Testis (tissue), 3 donors: Measurements from ENCODE around the gene CHST9. TPM values are rescaled to one million over a fixed set of nuclear protein-coding genes. Genes with fewer than 3 reads are reported as not detected.
"Not testable (repeated sequence)": the region's sequence is repeated elsewhere in the genome, so short reads cannot be mapped to it uniquely, and the experiment has no call there.

ENCODE experiments used
- DNase-seq: peaks from one replicate; pipeline ENCODE4 v3.0.0-alpha.2; 2019
- H3K27ac ChIP-seq, 2 donors: fragments of 200-600 bp; sonication (generic); one replicate each; pipeline ENCODE4 v1.5.1; 2019
- H3K27me3 ChIP-seq: fragments of 200-600 bp; sonication (generic); one replicate; pipeline ENCODE4 v1.5.1; 2019
- H3K36me3 ChIP-seq: fragments of 200-600 bp; sonication (generic); one replicate; pipeline ENCODE4 v1.5.1; 2017; ENCODE audit warnings: low read depth; ENCODE audit errors: missing control alignments
- H3K4me1 ChIP-seq: fragments of 200-600 bp; sonication (generic); one replicate; pipeline ENCODE4 v1.5.1; 2019
- H3K4me3 ChIP-seq, 2 donors: fragments of 200-600 bp; sonication (generic); one replicate each; pipeline ENCODE4 v1.5.1; 2017 to 2019
- H3K9me3 ChIP-seq: fragments of 200-600 bp; sonication (generic); one replicate; pipeline ENCODE4 v1.5.1; 2017
- POLR2A ChIP-seq: fragments of 450-650 bp; IDR thresholded peaks from one replicate; pipeline ENCODE4 v1.6.1; 2017; ENCODE audit warnings: antibody characterized with exemption, mild to moderate bottlenecking, moderate library complexity
- WGBS, 2 donors: methylation state at CpG; one replicate each; pipeline ENCODE4 v1.1.5; 2018; 5-methylcytosine and 5-hydroxymethylcytosine counted together
- intact Hi-C: fragments of 100-400 bp; cut with DNase I; formaldehyde crosslinking; loops from one replicate; pipeline ENCODE4 v1.15.1; 2023; ENCODE audit warnings: low total_unique reads
- polyA plus RNA-seq: library from polyadenylated mRNA; stranded (reverse); fragments of 350-450 nt; fragmentation: Illumina TruSeq; extraction: RNeasy Lipid Tissue Mini Kit (QIAGEN cat#74804); gene quantifications from one replicate; pipeline ENCODE4 v1.2.3, GENCODE V29; 2014; ENCODE audit warnings: low read depth, low replicate concordance; ENCODE audit not compliant: insufficient read depth
- total RNA-seq, 2 donors: library from RNA; depleted of rRNA; stranded (reverse); fragments of >200 nt; gene quantifications; one replicate each; pipeline ENCODE4 v1.2.3, GENCODE V29; 2016
- TF ChIP-seq, protein P1 (sequence below), 3 experiments: fragments of 450-650 bp in 2 of 3; fragments of 200-600 bp in 1 of 3; sonication (generic) in 1 of 3; IDR thresholded peaks; one replicate each; pipeline ENCODE4 v1.5.1; 2016 to 2019; ENCODE audit warnings: antibody characterized with exemption in 3 of 3, mild to moderate bottlenecking in 2 of 3, moderate library complexity in 1 of 3

CHST9 gene
- total and polyA plus RNA-seq, 3 donors from 2014 or later = 9.6 to 25.5 (median 20.9) TPM

GRCh38 chr18:27175245-27175644 is 9.9 kb downstream of the CHST9 start:
- Histone ChIP-seq H3K27ac (no peak overlapping the region), H3K9me3 (no peaks in the 10 kb centered on the region), H3K4me1 (no peaks in the 10 kb centered on the region), H3K4me3 (no peak overlapping the region), H3K27me3 (no peaks in the 10 kb centered on the region), H3K36me3 (no peaks in the 10 kb centered on the region)
- 53 to 69% methylated on average over 2 of the region's 2 CpGs for WGBS, 2 donors
- no peak for DNase-seq
- intact Hi-C loops = no loop called here
- TF ChIP-seq POLR2A = no peak
- TF ChIP-seq, protein P1, sequence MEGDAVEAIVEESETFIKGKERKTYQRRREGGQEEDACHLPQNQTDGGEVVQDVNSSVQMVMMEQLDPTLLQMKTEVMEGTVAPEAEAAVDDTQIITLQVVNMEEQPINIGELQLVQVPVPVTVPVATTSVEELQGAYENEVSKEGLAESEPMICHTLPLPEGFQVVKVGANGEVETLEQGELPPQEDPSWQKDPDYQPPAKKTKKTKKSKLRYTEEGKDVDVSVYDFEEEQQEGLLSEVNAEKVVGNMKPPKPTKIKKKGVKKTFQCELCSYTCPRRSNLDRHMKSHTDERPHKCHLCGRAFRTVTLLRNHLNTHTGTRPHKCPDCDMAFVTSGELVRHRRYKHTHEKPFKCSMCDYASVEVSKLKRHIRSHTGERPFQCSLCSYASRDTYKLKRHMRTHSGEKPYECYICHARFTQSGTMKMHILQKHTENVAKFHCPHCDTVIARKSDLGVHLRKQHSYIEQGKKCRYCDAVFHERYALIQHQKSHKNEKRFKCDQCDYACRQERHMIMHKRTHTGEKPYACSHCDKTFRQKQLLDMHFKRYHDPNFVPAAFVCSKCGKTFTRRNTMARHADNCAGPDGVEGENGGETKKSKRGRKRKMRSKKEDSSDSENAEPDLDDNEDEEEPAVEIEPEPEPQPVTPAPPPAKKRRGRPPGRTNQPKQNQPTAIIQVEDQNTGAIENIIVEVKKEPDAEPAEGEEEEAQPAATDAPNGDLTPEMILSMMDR (IDR thresholded peaks at IDR 0.05) = no peak

DNA sequence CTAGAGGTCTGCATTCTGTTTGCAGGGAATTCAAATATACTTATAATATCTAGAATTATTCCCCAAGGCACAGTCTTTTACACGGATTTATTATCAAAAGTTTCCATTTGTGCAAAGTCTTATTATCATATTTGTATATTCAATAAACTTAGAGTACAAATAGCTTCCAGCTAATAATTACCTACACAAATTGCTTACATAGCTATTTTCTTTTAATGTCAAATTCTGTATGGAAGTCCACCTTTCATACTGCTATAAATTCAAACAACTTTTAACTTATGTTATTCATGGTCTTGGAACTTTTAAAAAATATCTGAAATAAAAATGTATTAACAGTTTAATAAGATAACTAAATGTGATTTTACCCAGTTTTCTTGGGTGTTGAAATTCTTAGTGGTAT is 13.1 kb downstream of the CHST9 start:
- H3K4me1 ChIP-seq = no peaks in the 10 kb centered on the region
- intact Hi-C loops = no loop called here
- no peak overlapping the region for H3K4me3 ChIP-seq
- 34 to 38% methylated on average over 1 of the region's 1 CpG for WGBS, 2 donors
- no peaks in the 10 kb centered on the region for H3K27me3 ChIP-seq
- H3K27ac ChIP-seq = no peak overlapping the region
- no peak for DNase-seq
- H3K9me3 ChIP-seq = no peaks in the 10 kb centered on the region
- TF ChIP-seq, protein P1 (IDR thresholded peaks at IDR 0.05) = no peak
- TF ChIP-seq POLR2A = no peak
- H3K36me3 ChIP-seq = no peaks in the 10 kb centered on the region

DNA sequence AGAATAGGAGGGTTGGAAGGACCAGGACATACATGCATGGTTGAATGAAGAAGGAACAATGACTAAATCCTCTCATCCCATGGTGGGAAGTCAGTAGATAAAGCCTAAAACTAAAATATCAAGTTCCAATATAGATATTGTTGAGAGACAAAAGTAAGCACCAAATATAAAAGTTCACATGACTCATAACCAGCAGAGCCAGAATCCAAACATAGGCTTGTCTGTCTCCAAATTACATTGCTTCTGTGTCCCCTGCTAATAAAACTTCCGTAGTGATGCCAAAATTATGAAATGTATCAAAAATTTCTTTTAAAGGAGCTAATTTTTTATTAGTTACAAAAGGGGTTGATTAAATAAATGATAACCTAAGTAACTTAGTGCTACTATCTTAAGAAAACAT is 19.7 kb downstream of the CHST9 start:
- Histone ChIP-seq H3K27ac (no peak overlapping the region), H3K9me3 (no peaks in the 10 kb centered on the region), H3K27me3 (no peaks in the 10 kb centered on the region), H3K4me3 (no peak overlapping the region), H3K36me3 (no peaks in the 10 kb centered on the region), H3K4me1 (no peaks in the 10 kb centered on the region)
- no peak for DNase-seq
- WGBS, 2 donors = 66 to 73% methylated on average over 1 of the region's 1 CpG
- no peak for TF ChIP-seq POLR2A
- TF ChIP-seq, protein P1 (IDR thresholded peaks at IDR 0.05) = no peak
- intact Hi-C loops = no loop called here

DNA sequence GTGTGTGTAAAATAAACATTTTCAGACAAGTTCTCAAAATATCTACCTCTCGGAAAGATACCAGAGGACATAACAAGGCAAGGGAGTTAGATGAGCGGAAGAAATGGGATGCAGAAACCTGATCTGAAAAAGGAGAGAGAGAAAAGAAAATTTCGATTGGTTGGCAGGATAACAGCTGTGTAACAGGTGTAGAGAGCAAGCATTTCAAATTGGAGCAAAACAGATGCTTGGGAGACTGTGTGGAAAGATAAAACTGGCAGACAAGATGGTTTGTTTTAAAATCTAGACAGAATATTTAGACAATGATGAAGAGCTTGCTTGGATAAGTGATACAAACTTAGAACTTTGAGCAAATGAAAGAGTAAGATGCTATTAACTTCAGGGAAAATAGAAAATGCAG is 20.2 kb downstream of the CHST9 start:
- TF ChIP-seq, protein P1 (IDR thresholded peaks at IDR 0.05) = no peak
- TF ChIP-seq POLR2A = no peak
- H3K9me3 ChIP-seq = no peaks in the 10 kb centered on the region
- H3K27ac ChIP-seq = no peak overlapping the region
- H3K27me3 ChIP-seq = no peaks in the 10 kb centered on the region
- H3K4me1 ChIP-seq = no peaks in the 10 kb centered on the region
- H3K36me3 ChIP-seq = no peaks in the 10 kb centered on the region
- intact Hi-C loops = no loop called here
- H3K4me3 ChIP-seq = no peak overlapping the region
- no peak for DNase-seq
- WGBS, 2 donors = 77 to 87% methylated on average over 3 of the region's 3 CpGs

GRCh38 chr18:27163197-27163716 is 21.9 kb downstream of the CHST9 start:
- H3K4me3 ChIP-seq, DNase-seq, H3K4me1 ChIP-seq, intact Hi-C loops, H3K27ac ChIP-seq, H3K27me3 ChIP-seq, H3K9me3 ChIP-seq, H3K36me3 ChIP-seq: not testable (repeated sequence)
- 93 to 100% methylated on average over 5 to 12 of the region's 12 CpGs for WGBS, 2 donors

GRCh38 chr18:27149240-27149639 is 35.9 kb downstream of the CHST9 start:
- H3K4me1 ChIP-seq, H3K4me3 ChIP-seq, H3K9me3 ChIP-seq, H3K27ac ChIP-seq, H3K36me3 ChIP-seq, DNase-seq, intact Hi-C loops, H3K27me3 ChIP-seq: not testable (repeated sequence)
- WGBS, 2 donors = 38 to 88% methylated on average over 5 of the region's 5 CpGs
